CD4-positive, alpha-beta T cell treated with Interferon gamma for 1 hour (primary cell): ENCODE results near the gene BRD8.
"Not testable (repeated sequence)": the region's sequence is repeated elsewhere in the genome, so short reads cannot be mapped to it uniquely, and the experiment has no call there.

ENCODE experiments used
- DNase-seq: peaks from one replicate; pipeline ENCODE4 v3.0.0-alpha.2; 2020

Gene BRD8

GRCh38 chr5:138160706-138161105 is 17.7 kb downstream of the BRD8 start:
- no peak for DNase-seq

- no peak for DNase-seq
Measured at GRCh38 chr5:138159666-138160065, 18.8 kb downstream of the BRD8 start.

DNA sequence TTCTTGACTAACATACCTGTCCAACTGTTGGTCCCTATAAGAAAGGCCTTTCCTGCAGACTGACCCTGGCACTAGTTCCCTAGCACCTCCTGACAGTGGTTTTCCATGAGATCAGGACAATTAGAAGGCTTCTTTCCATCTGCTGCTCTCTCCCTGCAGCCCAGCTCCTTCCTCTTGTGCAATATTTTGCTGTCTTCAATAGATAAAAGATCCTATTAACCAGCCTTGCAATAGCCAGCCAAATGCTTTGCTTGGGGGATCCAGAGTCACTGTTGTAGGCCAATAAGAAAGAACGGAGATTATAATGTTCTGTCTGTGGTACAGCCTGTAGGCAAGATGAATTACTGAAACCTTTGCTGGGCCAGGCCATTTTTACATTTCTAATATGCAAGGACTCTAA is 20.8 kb downstream of the BRD8 start:
- no peak for DNase-seq

- not testable (repeated sequence) for DNase-seq
Measured at GRCh38 chr5:138155977-138156376, 22.5 kb downstream of the BRD8 start.

DNA sequence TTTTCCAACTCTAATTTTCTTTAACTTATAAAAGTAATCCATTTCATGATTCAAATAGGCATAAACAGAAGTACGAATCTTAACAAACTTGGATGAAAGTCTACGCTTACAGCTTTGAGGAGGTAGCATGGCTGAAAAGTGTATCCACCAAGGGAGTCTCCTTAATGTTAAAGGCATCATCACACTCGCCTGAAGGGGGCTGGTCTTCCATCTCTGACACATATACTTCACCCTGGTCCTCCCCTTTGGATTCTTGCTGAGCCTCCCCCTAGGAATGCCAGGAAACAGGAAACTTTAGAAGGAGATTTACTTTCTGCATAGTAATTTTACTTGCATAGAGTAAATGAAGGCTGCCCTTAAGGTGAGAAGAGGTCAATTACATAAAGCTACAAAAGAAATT is 28.9 kb downstream of the BRD8 start:
- no peak for DNase-seq

DNA sequence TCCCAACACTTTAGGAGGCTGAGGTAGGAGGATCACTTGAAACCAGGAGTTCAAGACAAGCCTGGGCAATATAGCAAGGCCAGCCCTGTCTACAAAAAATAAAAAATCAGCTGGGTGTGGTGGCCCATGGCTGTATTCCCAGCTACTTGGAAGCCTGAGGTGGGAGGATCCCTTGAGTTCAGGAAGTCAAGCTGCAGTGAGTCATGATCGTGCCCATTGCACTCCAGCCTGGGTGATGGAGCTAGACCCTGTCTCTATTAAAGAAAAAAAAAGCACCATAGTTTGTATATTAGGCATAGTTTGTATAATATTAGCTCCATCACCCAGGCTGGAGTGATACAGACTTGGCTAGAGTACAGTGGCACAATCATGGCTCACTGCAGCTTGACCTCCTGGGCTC is 29.6 kb downstream of the BRD8 start:
- DNase-seq: no peak

GRCh38 chr5:138143578-138143977 is 34.9 kb downstream of the BRD8 start:
- DNase-seq: not testable (repeated sequence)

DNA sequence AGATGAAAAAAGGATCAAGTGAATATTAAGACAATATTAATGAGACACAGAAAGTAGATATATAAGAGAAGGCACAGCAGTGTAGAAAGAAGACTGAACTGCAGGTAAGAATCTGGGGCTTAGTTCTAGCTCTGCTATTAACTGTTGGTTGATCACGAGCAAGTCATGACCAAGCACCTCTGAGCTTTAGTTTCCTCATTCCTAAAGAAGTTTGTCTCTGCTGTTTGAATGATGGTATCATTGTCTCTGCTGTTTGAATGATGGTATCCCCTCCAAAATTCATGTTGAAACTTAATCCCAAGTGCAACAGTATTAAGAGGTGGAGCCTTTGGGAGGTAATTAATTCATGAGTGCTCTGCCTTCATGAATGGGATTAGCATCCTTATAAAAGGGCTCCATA is 36.7 kb downstream of the BRD8 start:
- DNase-seq: no peak

GRCh38 chr5:138140268-138140667 is 38.2 kb downstream of the BRD8 start:
- DNase-seq: no peak

GRCh38 chr5:138139781-138140090 is 38.7 kb downstream of the BRD8 start:
- no peak for DNase-seq

- no peak for DNase-seq
Measured at GRCh38 chr5:138138949-138139780, 39.3 kb downstream of the BRD8 start, which contains the start of gene NME5. TSS of gene NME5 (minus strand) at chr5:138139428. CDS start at chr5:138138780, 648 bp downstream.

GRCh38 chr5:138132543-138132942 is 45.9 kb downstream of the BRD8 start:
- no peak for DNase-seq

GRCh38 chr5:138129347-138129746 is 49.1 kb downstream of the BRD8 start:
- DNase-seq: no peak

DNA sequence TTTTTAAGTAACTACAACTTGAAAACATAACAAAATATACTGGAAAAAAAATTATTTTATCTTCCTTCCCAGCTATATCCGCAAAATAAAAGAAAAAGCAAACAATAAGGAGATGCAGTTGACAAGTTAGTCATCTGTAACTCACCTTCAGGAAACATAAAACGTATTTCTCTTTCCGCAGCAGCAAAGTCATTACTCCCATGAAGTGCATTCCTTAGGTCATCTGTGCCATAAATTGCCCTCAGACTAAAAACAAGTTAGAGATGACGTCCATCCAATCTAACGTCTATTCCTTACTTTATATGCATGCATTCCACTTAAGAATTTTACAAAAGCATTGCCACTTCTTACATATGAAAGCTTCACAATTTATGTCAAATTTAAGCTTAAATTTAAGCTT is 50.1 kb downstream of the BRD8 start:
- no peak for DNase-seq

DNA sequence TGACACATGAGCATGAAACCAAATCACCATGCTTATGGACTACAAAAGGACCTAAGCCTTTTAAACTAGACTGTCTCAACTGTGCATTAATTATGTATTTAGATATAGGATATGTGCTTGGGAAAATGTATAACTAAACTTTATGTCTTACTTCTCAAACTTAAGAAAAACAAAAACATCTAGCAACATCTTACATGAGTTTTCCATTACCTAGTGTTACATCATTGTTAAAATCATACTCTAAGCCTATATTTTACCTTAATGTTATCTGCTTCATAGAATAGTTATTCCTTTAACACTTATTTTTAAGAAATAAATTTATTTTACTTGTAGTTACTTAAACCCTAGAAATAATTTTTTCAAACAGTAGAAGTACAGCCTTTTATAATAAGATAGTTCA is 63.2 kb downstream of the BRD8 start:
- DNase-seq: no peak

- no peak for DNase-seq
Measured at GRCh38 chr5:138111937-138112336, 66.5 kb downstream of the BRD8 start.

DNA sequence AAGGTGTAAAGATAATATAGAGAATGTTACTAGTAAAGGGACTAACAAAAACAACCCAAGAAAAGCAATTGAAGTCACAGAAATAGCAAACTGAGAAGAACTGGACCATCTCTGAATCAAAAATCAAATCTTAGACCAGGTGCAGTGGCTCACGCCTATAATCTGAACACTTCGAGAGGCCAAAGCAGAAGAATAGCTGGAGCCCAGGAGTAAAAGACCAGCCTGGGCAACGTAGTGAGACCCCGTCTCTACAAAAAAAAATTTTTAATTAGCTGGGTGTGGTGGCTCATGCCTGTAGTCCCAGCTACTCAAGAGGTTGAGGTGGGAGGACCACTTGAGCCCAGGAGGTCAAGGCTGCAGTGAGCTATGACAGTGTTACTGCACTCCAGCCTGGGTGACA is 67.2 kb downstream of the BRD8 start:
- DNase-seq: no peak

DNA sequence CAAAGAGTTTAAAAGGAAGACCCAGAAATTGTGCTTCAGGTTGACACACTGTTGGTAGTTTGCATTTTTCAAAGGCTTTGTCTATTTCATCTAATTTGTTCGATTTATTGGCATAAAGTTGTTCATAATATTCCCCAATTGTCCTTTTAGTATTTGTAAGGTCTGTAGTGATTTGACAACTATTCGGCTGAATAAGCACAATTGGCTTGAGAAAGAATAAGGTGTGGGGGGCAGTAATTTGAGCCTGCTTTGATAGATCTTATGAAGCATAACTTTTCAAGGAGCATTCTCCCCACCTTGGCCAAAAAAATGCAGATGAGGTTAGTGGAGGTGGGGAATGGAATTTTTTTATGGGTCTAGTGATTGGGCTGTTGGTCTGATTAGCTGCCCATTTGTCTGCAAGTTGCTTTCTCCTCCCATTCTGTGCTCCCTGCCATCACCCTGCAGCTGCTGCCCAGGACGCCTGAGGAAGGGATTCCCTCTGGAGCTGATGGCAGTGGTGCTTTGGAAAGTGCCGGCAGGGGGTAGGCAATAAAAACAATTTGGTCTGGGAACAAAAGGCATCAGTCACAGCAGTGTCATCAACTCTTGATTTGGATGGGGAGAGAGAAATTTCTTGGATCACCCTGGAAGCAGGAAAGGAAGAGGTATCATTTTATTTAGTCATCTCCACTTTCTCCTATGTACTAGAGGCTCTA is 68.0 kb downstream of the BRD8 start:
- no peak for DNase-seq

GRCh38 chr5:138109463-138110265 is 68.8 kb downstream of the BRD8 start:
- DNase-seq: no peak

GRCh38 chr5:138107213-138107612 is 71.2 kb downstream of the BRD8 start:
- no peak for DNase-seq

DNA sequence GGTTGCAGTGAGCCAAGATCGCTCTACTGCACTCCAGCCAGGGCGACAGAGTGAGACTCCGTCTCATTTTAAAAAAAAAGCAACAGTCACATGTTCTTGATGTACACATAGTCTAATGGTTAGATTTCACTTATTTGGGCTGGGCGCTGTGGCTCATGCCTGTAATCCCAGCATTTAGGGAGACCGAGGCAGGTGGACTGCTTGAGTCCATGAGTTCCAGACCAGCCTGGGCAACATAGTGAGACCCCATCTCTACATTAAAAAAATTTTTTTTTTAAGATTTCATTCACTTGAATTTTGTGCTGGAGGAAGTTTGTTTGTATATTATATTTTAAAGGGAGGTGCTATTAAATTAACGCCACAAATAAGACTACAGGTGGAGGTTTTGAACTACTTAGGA is 72.7 kb downstream of the BRD8 start:
- no peak for DNase-seq

DNA sequence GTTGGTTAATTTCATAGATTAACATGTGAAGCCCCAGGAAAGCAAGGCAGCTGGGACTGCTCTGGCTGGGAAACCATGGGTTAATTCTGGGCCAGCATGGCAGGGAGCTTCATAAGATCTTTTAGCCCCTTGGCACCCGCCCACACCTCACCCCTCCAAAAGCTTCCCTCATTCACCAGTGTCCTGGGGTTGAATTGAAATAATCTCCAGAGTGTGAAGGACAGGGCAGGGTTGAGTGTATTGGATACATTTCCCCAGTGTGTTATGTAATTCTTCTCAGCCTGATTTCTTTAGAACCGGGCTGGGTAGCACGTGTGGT is 75.2 kb downstream of the BRD8 start:
- DNase-seq: no peak

- DNase-seq: no peak
Measured at GRCh38 chr5:138102454-138103318, 75.7 kb downstream of the BRD8 start.
